Measurements from ENCODE around the gene PLPP4. TPM values are rescaled to one million over a fixed set of nuclear protein-coding genes. Genes with fewer than 3 reads are reported as not detected.

The PLPP4 gene
- polyA plus RNA-seq, 12 donors = 0.38 to 5.7 (median 1.5) TPM; not detected in 7

GRCh38 chr10:120575411-120575810 lies 118.4 kb downstream of the PLPP4 start:
- no peak for DNase-seq

GRCh38 chr10:120578134-120578533 lies 121.1 kb downstream of the PLPP4 start:
- DNase-seq = no peak

- no peak for DNase-seq
Observed at GRCh38 chr10:120578890-120579289, 121.9 kb downstream of the PLPP4 start.

GRCh38 chr10:120580918-120581895 lies 124.2 kb downstream of the PLPP4 start:
- DNase-seq = no peak

GRCh38 chr10:120582753-120583152 lies 125.7 kb downstream of the PLPP4 start:
- DNase-seq = no peak

GRCh38 chr10:120583424-120584108 lies 126.5 kb downstream of the PLPP4 start:
- DNase-seq = no peak

GRCh38 chr10:120584786-120585185 lies 127.8 kb downstream of the PLPP4 start:
- DNase-seq = no peak

- no peak for DNase-seq
Observed at GRCh38 chr10:120586471-120586872, 129.4 kb downstream of the PLPP4 start.

GRCh38 chr10:120587061-120587460 lies 130.0 kb downstream of the PLPP4 start:
- DNase-seq = no peak

GRCh38 chr10:120588311-120588710 lies 131.3 kb downstream of the PLPP4 start:
- no peak for DNase-seq

GRCh38 chr10:120593693-120594092 lies 136.7 kb downstream of the PLPP4 start:
- no peak for DNase-seq

GRCh38 chr10:120597902-120598301 lies 140.9 kb downstream of the PLPP4 start:
- no peak for DNase-seq

GRCh38 chr10:120598386-120598785 lies 141.4 kb downstream of the PLPP4 start:
- no peak for DNase-seq

GRCh38 chr10:120599200-120599724 lies 142.2 kb downstream of the PLPP4 start:
- DNase-seq = no peak

GRCh38 chr10:120600871-120601649 lies 144.0 kb downstream of the PLPP4 start:
- DNase-seq = no peak

GRCh38 chr10:120601999-120602398 lies 145.0 kb downstream of the PLPP4 start:
- DNase-seq = no peak

GRCh38 chr10:120605410-120605809 lies 148.4 kb downstream of the PLPP4 start:
- DNase-seq = no peak

- no peak for DNase-seq
Observed at GRCh38 chr10:120606051-120606764, 149.2 kb downstream of the PLPP4 start.

- no peak for DNase-seq
Observed at GRCh38 chr10:120607016-120607709, 150.1 kb downstream of the PLPP4 start.
